ENCODE results near the gene TNIK. TPM values are rescaled to one million over a fixed set of nuclear protein-coding genes. Genes with fewer than 3 reads are reported as not detected.

The TNIK gene
- total and polyA plus RNA-seq, 10 of the 15 experiments (the other 5 are each of a cell fraction or from before 2014, with no cell fraction given) = 13.9 to 74.3 (median 48.2) TPM

DNA sequence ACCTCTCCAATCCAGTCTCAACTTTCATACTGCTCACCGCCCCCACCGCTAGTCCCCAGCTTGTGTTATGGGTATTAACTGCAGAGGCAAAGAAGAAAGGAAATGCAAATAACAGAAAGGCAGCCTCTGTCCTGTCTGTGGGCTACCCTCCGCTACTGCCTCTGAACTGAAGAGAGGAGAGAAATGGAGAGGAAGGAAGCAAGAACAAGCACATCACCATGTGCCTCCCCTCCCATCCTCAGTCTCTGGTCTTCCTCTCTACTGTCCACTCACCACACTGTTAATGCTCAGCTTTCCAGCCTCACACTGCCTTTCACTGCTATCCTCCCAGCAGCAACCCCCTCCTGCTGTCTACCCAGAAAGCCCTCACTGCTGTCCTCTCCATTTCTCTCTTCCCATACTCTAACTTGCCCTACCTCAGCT lies 294.7 kb downstream of the TNIK start:
- ATAC-seq (peak; percentile 67), DNase-seq (ENCODE audit: low read depth, low spot score) (no peak), FAIRE-seq (no peak)
- Histone ChIP-seq H3K4me2 (ENCODE audit: control insufficient read depth, insufficient read depth) (peak overlapping the region; percentile 56), H3K27me3 (replicated peaks in 1 of 2; ENCODE audit: control insufficient read depth in 2 of 2, insufficient read depth in 2 of 2, low read length in 1 of 2) (no peaks in the 10 kb centered on the region), H3K4me3 (no peak overlapping the region), H3K9me3 (replicated peaks; ENCODE audit: control insufficient read depth, insufficient read depth, low read length) (peaks cover 2% of the 10 kb centered on the region; the same call in 2 of the 3 replicates), H4K20me1 (ENCODE audit: control insufficient read depth, insufficient read depth) (no peaks in the 10 kb centered on the region), H3K36me3 (ENCODE audit: control insufficient read depth in 2 of 2, insufficient read depth in 2 of 2, low read length in 1 of 2) (peaks cover 10 to 42% of the 10 kb centered on the region in 2 experiments; a peak in 3 of 4 replicates), H2AFZ (ENCODE audit: control insufficient read depth, low read depth, low read length) (no peak overlapping the region), H3K79me2 (ENCODE audit: control insufficient read depth, insufficient read depth, low read length) (no peaks in the 10 kb centered on the region), H3K4me1 (ENCODE audit: control insufficient read depth, insufficient read depth, low read length) (peaks cover 14% of the 10 kb centered on the region), H3K27ac (ENCODE audit: control insufficient read depth, insufficient read depth) (peak overlapping the region; percentile 41; the same call in 1 of the 2 replicates), H3K9ac (ENCODE audit: control insufficient read depth, insufficient read depth, low read length) (no peak overlapping the region)
- TF ChIP-seq SIX5 (IDR thresholded peaks at IDR 0.05; ENCODE audit: low read depth, low read length, severe bottlenecking) = no peak
- TF ChIP-seq BACH1 (IDR thresholded peaks at IDR 0.05; ENCODE audit: borderline replicate concordance) = no peak
- TF ChIP-seq, protein P1, sequence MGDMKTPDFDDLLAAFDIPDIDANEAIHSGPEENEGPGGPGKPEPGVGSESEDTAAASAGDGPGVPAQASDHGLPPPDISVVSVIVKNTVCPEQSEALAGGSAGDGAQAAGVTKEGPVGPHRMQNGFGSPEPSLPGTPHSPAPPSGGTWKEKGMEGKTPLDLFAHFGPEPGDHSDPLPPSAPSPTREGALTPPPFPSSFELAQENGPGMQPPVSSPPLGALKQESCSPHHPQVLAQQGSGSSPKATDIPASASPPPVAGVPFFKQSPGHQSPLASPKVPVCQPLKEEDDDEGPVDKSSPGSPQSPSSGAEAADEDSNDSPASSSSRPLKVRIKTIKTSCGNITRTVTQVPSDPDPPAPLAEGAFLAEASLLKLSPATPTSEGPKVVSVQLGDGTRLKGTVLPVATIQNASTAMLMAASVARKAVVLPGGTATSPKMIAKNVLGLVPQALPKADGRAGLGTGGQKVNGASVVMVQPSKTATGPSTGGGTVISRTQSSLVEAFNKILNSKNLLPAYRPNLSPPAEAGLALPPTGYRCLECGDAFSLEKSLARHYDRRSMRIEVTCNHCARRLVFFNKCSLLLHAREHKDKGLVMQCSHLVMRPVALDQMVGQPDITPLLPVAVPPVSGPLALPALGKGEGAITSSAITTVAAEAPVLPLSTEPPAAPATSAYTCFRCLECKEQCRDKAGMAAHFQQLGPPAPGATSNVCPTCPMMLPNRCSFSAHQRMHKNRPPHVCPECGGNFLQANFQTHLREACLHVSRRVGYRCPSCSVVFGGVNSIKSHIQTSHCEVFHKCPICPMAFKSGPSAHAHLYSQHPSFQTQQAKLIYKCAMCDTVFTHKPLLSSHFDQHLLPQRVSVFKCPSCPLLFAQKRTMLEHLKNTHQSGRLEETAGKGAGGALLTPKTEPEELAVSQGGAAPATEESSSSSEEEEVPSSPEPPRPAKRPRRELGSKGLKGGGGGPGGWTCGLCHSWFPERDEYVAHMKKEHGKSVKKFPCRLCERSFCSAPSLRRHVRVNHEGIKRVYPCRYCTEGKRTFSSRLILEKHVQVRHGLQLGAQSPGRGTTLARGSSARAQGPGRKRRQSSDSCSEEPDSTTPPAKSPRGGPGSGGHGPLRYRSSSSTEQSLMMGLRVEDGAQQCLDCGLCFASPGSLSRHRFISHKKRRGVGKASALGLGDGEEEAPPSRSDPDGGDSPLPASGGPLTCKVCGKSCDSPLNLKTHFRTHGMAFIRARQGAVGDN (IDR thresholded peaks at IDR 0.05) = no peak
- TF ChIP-seq SMC3 (IDR thresholded peaks at IDR 0.05; ENCODE audit: borderline replicate concordance, low read length) = no peak
- TF ChIP-seq NR2C1 (IDR thresholded peaks at IDR 0.05) = no peak
- TF ChIP-seq, protein P2, sequence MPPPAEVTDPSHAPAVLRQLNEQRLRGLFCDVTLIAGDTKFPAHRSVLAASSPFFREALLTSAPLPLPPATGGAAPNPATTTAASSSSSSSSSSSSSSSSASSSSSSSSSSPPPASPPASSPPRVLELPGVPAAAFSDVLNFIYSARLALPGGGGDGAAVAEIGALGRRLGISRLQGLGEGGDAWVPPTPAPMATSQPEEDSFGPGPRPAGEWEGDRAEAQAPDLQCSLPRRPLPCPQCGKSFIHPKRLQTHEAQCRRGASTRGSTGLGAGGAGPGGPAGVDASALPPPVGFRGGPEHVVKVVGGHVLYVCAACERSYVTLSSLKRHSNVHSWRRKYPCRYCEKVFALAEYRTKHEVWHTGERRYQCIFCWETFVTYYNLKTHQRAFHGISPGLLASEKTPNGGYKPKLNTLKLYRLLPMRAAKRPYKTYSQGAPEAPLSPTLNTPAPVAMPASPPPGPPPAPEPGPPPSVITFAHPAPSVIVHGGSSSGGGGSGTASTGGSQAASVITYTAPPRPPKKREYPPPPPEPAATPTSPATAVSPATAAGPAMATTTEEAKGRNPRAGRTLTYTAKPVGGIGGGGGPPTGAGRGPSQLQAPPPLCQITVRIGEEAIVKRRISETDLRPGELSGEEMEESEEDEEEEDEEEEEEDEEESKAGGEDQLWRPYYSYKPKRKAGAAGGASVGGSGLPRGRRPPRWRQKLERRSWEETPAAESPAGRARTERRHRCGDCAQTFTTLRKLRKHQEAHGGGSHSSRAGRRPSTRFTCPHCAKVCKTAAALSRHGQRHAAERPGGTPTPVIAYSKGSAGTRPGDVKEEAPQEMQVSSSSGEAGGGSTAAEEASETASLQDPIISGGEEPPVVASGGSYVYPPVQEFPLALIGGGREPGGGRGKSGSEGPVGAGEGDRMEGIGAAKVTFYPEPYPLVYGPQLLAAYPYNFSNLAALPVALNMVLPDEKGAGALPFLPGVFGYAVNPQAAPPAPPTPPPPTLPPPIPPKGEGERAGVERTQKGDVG (CRISPR knock-in tag; IDR thresholded peaks at IDR 0.05) = no peak
- no peak for TF ChIP-seq CHD1 (IDR thresholded peaks at IDR 0.05; ENCODE audit: low read depth, low read length)
- TF ChIP-seq NFXL1 (IDR thresholded peaks at IDR 0.05; ENCODE audit: borderline replicate concordance) = no peak
- no peak for TF ChIP-seq NBN (IDR thresholded peaks at IDR 0.05)
- no peak for TF ChIP-seq IKZF2 (IDR thresholded peaks at IDR 0.05)
- ChIA-PET CTCF (interaction anchor here (0.6 to 2.3 kb wide), 11 partner anchors 10 to 669 kb away, joined by 3 to 13 read pairs (median 3); no protein-coding TSS in a partner anchor), SMC1A (ENCODE audit: uncharacterized antibody, unreplicated experiment) (interaction anchor here (1.2 to 3.3 kb wide), 8 partner anchors 10 to 401 kb away, joined by 3 to 22 read pairs (median 6); no protein-coding TSS in a partner anchor), POLR2A (interaction anchor here (1.3 kb wide), 1 partner anchor 294 kb away, joined by 3 read pairs; the partner anchor contains the start of gene TNIK), RAD21 (ENCODE audit: unreplicated experiment) (interaction anchor here (0.6 to 1.5 kb wide), 10 partner anchors 24 to 470 kb away, joined by 3 to 5 read pairs (median 3); no protein-coding TSS in a partner anchor)
- WGBS (ENCODE audit: insufficient coverage, insufficient replicate concordance, low lambda C conversion rate, missing lambda C conversion rate) = 74% methylated on average over 3 of the region's 3 CpGs
- intact Hi-C loops (cut with micrococcal nuclease; ENCODE audit: unreplicated experiment) (no loop called here), in situ Hi-C loops (cut with MboI) (no loop called here)
- no TSS peak for BruUV-seq (replicated peaks)

All from GM12878 (cell line).